Renal cortical epithelial cell (primary cell): ENCODE results near the gene RNF212. TPM values are rescaled to one million over a fixed set of nuclear protein-coding genes. Genes with fewer than 3 reads are reported as not detected.
A peak's percentile ranks its signal among the peaks of the same experiment; 100 is the strongest.

Source experiments
- DNase-seq: peaks from one replicate; pipeline ENCODE4 v3.0.0-alpha.2; 2011; ENCODE audit warnings: low read depth
- total RNA-seq: library from RNA; depleted of rRNA; stranded (reverse); fragments of >200 nt; gene quantifications from 2 replicates; pipeline ENCODE4 v1.2.3, GENCODE V29; 2014

The RNF212 gene
- total RNA-seq, 1 donor from 2014 or later: 8.8 TPM

DNA sequence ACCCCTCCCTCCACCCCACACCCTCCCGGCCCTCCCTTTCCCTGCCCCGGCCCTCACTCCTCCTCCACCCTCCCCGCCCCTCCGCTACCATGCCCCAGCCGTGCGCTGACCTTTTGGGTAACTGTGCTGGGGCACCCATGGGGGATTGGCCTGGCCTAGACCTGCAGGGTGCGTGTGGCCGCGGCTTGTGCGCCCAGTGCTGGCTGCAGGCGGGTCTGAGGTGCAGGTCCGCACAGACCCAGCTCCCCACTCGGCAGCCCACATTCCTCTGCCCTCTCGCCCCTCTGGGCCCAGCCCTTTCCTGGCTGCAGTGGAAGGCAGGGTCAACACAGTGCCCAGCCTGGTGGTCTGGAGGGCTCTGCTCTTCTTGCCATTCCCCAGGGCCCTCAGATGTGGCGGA, 77.3 kb downstream of the RNF212 start:
- DNase-seq: no peak

DNA sequence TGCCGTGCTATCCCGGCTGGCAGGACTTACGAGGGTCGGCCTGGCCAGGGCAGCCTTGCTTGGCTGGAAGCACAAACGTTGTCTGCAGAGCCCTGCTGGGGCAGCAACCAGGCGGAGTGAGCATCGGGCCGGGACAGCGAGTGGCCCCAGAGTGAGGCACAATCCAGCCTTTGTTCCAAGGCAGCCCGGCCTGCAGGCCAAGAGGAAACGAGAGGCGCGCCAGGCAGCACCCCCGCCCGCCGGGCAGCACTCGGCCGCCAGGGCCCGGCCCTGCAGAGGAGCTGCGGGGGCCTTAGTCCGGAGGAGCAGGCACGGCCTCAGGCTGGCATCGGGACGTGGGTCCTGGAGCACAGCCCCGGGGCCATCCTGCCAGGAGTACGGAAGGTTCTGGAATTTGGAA, 77.9 kb downstream of the RNF212 start:
- DNase-seq: no peak

DNA sequence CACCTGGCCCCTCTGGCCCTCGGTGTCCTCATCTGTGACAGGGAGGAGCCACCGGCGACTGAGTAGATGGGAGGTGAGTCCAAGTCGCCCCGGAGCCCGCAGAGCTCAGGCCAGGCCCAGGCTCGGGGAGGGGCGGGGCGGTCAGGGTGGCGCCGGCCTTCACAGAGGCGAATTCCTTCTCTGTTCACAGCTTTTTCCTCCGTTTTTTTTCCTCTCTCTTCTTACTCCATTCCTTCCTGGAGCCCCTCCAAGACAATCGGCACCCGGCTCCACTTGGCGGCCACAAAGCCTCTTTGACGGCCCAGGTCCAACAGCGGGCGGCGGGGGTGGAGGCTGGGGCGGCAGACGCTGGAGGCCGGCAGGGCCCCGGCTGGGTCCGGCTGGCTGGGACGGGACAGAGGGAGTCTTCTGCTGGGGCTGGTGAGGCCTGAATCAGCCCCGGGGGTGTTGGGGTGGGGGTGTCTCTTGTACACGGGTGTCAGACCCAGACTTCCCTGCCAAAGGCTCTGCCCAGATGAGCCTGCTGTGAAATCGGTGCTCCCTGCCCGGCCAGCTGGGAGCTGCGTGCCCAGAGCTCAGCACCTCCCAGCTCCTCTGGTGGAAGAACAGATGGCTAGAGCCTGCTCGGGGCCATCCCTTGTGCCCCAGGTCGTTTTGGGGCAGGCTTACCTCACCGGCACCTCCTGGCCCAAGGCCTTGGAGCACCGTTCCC, 79.4 kb downstream of the RNF212 start:
- DNase-seq: no peak

DNA sequence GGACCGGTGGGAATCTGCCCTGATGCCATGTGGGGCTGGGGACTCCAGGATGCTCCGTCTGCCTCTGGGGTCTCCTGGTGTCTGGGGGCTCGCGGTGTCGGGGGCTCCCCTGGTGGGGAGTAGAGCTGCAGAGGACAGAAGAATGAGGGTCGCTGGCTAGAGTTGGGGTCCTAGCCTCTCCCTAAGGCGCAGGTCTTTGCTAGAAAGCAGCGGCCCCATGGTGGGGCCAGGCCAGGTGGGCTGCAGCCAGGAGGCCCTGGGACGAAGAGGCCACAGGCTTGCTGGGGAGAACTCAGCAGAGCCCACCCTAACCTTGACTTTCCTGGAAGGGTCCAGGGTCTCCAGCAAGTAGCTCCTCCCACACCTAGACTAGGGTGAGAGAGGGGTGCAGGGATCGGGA, 80.5 kb downstream of the RNF212 start:
- DNase-seq: no peak

DNA sequence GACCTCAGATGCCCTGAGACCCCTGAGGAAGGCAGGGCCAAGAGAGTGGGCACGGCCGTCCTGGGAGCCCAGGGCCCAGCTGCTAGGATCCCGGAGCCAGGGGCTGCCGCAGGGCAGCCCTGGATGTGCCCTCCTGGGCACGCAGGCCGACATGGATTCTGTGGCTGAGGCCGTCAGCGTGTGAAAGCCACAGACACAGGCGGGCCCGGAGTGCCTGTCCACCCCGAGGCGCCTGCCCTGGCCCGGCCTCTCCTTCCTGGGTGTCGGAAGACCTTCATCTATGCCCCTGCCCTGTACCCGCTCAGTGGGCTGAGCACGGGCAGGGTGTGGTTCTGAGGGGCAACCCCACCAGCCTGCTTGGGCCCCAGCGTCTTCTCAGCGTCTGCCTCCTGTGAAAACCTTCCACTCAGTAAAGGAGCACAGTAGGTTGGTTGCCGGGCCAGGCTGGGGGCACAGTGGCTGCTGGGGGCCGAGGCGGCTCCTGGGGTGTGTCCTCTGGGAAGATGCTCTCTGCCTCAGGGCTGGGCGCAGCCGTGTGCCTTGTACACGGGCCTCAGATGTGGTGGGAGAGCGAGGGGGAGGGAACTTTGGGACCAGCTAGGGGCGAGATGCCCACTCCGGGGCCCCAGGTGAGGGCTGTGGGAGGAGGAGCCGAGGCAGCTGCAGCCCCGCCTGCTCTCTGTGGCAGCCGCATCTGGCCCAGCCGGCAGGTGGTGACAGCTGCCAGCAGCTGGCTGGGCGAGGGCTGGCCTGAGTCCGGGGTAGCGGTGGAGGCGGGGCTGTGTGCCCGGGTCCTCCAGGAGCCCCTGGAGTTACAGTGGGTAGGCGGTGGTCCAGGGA, 81.2 kb downstream of the RNF212 start:
- DNase-seq: no peak

DNA sequence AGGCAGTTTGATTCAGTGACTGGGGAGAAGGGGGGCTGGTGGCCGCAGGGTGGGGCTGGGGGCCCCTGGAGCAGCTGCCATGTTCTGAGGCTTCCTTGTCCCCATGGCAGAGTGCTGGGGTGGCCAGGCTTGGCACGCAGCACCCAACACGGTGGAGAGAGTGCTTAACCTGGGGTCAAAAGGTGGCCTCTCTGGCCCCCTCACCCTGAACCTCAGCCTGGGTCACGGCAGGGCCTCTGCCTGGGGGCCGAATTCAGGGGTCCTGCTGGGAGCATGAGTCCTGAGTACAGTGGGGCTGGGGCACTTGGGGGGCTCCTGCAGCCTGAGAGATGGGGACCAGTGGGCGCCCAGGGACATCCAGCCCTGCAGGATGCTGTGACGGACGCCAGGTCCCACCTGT, 82.0 kb downstream of the RNF212 start:
- DNase-seq: no peak

DNA sequence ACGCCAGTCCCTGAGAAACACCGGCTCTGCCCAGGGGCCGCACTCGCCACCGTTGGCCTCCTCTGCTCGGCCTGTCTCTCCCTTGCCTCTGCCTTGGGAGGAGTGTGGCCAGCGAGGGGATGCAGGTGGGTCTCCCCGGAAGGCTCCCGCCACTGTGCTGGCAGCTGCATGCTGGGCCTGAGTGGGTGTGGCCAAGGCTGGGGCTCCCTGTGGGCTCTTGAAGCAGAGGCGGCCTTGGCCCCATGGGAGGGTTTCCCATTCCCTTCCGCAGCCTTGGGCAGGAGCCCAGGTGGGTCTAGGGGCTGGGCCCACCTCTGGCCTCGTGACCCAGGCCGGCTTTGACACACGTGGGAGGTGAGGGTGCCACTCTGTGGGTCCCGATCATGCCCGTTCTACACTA, 82.8 kb downstream of the RNF212 start:
- no peak for DNase-seq

DNA sequence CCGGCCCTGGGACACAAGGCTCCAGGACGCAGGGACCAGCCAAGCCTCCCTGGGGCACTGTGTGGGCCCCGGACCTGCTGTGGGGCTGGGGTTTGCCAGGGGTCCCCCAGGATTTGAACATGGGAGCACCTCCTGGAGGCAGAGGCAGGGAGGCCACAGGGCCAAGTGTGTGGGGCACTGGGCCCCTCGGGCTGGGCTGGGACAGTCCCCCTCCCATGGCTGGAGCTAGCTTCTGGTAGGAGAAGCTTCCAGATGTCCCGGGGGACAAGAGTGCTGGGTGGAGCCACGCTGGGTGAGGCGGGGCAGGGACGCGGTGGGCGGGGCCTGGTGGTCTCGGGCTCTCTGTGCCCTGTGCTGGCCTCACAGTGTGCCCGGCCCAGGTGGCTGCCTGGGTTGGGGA, 83.3 kb downstream of the RNF212 start:
- no peak for DNase-seq

DNA sequence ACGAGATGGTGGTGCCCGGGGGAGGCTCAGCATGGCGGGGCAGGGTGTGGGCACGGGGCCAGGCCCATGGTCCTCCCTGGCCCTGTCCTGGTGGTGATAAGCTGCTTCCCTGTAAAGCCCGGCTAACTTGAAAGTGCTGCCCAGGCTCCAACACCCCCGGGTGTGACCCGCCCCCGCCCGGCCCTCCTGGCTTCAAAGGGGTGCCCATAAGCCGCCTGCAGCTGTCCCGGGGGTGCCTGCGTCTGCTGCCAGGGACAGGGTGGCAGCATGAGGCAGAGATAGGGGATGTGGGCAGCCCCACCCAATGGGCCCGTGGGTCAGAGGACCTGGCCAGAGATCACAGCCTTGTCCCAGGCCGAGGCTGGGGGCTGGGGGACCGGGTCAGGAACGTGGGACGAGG, 83.8 kb downstream of the RNF212 start:
- no peak for DNase-seq

DNA sequence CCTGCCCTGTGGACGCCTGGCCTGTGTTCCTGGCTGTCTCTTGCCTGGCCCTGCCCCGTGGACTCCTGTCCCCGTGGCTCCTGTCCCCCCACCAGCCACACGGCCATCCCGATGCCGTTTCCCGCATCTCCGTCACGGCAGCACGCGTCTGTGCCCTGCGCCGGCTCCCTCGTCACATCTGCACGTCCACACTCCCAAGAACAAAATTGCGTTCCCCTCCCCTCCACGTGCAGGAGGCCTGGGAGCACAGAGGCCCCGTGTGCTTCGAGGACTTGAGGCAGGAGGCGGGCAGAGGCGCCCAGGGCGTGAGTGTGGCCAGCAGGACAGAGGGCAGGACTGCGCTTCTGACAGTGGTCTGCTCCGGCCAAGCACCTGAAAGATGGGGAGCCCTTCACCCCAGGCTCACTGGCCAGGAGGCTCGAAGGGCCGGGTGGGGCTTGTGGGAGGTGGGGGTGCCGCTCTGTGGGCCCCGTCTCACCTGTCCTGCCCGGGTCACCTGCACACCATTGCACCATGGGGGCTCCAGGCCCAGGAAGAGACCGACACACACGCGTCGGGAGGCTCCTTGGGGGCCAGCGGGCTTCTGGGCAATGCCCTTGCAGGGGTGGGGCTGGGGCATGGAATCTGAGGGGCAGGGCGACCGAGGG, 84.7 kb downstream of the RNF212 start:
- DNase-seq: no peak

DNA sequence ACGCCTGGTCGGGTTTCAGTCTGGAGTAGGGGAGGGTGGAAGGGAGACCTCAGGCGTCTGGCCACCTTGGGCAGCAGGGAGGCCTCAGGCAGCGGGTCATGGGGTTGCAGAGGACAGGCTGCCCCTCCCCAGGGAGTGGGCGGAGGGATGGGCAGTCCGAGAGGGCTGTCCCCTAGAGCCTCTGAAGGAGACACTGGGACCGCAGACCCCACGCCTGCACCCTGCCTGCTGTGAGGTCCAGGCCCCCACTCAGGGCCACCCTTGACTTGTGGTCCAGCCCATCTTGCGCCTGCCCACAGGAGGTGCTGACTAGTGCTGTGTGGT, 85.5 kb downstream of the RNF212 start:
- no peak for DNase-seq

DNA sequence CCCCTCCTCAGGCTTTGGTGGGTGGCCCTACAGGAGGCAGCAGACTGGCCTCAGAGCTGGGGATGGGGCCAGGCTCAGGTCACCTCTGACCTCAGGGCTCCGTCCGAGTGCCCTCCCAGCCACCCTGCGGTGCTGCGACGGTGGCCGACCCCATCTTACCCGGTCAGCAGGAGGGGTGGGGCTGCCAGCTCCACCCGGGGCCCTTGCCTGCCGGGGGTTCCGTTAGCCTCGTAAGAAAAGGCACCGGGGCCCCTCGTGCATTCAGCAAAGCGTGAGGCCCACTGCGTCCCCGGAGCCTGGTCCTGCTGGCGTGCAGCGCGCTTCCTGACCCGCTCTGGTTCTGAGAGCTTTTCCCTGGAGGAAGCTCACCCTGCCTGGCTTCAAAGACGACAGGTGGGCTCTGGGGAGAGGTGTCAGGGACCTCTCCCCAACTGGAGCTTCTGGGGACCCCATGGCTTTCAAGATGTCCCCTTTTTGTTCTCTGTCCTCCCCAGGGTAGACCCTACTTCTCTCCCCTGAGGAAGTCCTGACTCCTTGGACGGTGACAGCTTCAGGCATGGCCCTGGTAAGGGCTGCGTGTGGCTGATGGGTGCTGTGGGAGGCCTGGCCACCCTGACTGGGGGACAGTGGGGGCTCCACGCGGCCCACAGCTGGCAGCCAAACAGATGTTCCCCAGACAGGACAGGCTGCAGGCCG, 86.0 kb downstream of the RNF212 start:
- no peak for DNase-seq

DNA sequence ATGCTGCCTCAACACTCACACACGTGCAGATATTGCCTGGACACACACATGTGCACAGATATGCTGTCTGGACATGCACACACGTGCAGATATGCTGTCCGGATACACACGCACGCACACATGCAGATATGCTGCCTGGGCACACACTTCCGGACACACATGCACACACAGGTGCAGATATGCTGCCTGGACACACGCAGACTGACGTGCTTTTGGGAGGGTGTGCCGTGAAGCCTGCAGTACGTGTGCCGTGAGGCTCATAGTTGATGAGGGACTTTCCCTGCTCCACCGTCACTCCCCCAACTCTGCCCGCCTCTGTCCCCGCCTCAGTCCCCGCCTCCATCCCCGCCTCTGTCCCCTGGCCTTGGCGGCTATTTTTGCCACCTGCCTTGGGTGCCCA, 87.2 kb downstream of the RNF212 start:
- DNase-seq: peak; percentile 16

DNA sequence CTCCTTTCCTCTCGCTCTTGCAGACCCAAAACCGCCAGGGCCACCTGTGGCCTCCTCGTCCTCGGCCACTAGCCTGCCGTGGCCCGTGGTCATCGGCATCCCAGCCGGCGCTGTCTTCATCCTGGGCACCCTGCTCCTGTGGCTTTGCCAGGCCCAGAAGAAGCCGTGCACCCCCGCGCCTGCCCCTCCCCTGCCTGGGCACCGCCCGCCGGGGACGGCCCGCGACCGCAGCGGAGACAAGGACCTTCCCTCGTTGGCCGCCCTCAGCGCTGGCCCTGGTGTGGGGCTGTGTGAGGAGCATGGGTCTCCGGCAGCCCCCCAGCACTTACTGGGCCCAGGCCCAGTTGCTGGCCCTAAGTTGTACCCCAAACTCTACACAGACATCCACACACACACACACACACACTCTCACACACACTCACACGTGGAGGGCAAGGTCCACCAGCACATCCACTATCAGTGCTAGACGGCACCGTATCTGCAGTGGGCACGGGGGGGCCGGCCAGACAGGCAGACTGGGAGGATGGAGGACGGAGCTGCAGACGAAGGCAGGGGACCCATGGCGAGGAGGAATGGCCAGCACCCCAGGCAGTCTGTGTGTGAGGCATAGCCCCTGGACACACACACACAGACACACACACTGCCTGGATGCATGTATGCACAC, 88.3 kb downstream of the RNF212 start:
- no peak for DNase-seq

DNA sequence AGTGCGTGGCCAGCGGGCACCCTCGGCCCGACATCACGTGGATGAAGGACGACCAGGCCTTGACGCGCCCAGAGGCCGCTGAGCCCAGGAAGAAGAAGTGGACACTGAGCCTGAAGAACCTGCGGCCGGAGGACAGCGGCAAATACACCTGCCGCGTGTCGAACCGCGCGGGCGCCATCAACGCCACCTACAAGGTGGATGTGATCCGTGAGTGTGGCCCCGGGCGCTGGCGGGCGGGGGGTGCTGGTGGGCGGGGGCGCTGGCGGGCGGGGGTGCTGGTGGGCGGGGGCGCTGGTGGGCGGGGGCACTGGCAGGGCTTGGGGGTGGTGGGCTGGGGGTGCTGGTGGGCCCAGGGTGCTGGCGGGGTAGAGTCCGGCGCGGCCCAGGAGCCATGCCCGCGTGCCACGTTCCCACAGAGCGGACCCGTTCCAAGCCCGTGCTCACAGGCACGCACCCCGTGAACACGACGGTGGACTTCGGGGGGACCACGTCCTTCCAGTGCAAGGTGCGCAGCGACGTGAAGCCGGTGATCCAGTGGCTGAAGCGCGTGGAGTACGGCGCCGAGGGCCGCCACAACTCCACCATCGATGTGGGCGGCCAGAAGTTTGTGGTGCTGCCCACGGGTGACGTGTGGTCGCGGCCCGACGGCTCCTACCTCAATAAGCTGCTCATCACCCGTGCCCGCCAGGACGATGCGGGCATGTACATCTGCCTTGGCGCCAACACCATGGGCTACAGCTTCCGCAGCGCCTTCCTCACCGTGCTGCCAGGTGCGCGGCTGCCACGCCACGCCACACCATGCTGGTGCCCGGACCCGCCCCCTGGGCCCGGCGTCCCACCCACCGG, 89.2 kb downstream of the RNF212 start:
- DNase-seq: no peak

DNA sequence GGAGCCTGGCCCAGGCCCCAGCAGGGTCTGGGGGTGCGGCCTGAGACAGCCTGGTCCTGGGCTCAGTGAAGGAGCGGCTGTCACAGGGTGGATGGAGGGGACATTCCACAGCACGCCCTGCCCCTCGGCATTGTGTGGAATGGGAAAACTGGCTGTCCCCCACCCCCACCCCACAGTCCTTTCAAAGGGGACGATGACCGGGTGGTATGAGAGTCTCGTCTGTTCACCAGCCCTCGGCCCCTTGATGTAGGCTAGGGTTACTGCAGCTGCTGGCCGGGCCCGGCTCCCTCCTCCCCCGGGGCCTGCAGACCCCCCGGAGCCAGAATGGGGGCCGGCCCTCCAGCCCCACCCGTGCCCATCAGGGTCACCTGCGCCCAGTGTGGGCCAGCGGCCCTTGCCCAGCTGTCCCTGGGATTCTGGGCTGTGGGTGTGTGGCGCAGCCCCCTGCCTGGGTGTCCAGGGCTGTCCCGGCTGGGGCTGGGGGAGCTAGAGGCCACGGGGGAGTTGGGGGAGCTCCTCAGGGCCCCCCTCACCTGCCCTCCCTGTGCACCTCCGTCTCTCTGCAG, 90.2 kb downstream of the RNF212 start:
- no peak for DNase-seq

DNA sequence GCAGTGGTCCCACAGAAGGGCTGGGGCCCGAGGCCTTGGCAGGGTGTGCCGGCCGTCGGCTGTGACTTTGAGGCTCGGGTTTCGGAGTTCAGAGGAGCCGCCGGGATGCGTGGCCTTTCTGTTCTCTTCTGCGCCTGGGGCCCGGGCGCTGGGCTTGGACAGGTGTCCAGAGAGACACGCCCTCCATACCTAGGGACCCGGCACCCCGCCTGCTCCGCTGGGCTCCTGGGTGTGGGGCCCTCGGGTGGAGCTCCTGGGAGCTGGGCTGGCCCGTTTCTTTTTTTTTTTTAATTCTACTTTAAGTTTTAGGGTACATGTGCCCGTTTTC, 90.7 kb downstream of the RNF212 start:
- DNase-seq: no peak

DNA sequence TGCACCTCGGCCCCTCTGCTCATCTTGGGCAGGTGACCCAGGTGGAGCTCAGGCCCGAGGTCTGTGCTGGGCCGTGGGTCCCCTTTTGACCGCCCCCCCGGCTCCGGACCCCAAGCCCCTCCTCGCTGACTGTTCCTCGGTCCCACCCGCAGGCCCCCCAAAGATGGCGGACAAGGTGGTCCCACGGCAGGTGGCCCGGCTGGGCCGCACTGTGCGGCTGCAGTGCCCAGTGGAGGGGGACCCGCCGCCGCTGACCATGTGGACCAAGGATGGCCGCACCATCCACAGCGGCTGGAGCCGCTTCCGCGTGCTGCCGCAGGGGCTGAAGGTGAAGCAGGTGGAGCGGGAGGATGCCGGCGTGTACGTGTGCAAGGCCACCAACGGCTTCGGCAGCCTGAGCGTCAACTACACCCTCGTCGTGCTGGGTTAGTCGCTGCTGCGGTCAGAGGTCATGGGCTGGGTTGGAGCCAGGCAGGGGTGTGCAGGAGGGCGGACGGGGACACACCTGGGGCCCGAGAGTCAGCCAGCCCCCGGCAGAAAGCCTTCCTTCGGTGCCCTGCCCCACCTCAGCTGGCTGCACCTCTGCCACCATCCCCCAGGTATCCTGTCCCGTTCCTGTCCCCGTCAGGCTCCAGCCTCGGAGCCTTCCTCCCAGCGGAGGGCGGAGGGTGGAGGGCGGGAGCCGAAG, 91.2 kb downstream of the RNF212 start:
- no peak for DNase-seq
